HG02970 (cell line): ENCODE measurements around the gene KLHL40.

Source experiments
- ATAC-seq: cut with Tn5 transposase; IDR thresholded peaks from one replicate; pipeline ENCODE4 v1.9.1; 2021; ENCODE audit warnings: mild to moderate bottlenecking, moderate library complexity, moderate number of reproducible peaks; ENCODE audit not compliant: unreplicated experiment, low FRiP score

Gene KLHL40

GRCh38 chr3:42688016-42688415 is 2.7 kb downstream of the KLHL40 start:
- ATAC-seq = no peak

DNA sequence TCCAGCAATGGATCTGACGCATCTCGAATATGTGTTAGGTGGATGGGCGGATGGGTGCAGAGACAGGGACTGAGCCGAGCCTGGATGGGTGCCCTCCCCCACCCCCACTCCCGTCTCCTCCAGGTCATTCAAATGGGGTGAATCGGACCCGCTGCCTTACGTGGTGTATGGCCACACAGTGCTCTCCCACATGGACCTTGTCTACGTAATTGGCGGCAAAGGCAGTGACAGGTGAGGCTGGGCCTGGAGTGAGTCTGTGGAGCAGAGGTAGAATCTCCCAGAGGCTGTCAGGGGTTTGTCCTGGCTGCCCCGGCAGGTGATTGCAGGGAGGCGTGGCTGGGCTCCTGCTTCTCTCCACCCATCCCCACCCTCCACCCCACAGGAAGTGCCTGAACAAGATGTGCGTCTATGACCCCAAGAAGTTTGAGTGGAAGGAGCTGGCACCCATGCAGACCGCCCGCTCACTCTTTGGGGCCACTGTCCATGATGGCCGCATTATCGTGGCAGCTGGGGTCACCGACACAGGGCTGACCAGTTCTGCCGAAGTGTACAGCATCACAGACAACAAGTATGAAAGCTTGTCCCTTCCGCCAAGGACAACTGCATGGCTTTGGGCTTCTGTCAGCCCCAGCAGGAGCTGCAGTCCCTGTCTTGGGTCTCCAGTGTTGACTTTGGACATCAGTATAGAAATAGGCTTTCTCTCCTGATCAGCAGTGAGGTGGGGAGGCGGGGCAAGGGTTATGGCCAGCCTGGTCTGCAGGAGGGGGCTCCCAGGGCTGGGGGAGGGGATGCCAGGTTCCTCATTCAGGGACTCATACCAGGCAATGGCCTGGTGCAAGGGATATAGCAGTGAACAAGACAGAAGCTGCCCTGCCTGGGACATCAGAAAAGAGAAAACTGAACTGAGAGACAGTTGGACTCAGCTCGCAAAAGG is 3.4 kb downstream of the KLHL40 start:
- no peak for ATAC-seq

- ATAC-seq = no peak
Measured at GRCh38 chr3:42689421-42690014, 4.2 kb downstream of the KLHL40 start.

GRCh38 chr3:42690191-42690590 is 4.9 kb downstream of the KLHL40 start:
- ATAC-seq = no peak

GRCh38 chr3:42690766-42691680 is 5.7 kb downstream of the KLHL40 start:
- no peak for ATAC-seq

DNA sequence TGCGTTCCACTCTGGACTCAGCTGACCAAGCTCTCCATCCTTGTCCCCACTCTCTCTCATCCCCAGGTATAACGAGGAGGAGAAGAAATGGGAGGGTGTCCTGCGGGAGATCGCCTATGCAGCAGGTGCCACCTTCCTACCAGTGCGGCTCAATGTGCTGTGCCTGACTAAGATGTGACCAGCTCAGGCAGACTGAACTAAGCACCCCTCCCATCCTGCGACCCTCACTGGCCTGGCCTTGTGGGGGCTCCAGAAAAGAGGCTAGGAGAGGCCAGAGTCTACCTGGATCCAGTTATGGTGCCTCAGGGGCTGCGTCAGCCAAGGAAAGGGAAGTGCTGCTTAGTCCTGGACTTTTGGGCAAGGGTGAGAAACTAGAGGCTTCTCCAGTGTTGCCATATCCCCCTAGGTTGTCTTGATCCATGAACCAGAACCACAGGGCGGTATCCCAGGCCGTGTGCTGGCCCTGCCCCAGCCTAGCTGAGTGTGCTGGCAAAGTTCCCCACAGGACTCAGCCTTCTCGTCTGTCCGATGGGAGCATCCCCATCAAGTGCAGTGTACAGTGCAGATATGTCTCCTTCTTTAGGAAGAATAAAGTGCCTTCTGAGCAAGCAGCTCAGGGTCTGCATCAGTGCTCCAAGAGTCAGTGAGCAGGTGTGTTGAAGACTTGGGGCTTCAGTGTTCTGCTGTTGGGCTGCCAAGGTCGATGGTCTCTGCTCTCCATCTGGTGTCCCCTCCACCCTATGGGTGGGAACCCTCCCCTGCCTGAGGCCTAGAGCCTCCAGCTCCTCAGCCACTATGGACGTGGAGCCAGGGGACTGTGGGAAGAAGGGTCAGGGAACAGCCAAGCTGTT is 6.7 kb downstream of the KLHL40 start:
- ATAC-seq = no peak

GRCh38 chr3:42692667-42693529 is 7.6 kb downstream of the KLHL40 start:
- ATAC-seq = no peak

- ATAC-seq = no peak
Measured at GRCh38 chr3:42693530-42693930, 8.2 kb downstream of the KLHL40 start.

DNA sequence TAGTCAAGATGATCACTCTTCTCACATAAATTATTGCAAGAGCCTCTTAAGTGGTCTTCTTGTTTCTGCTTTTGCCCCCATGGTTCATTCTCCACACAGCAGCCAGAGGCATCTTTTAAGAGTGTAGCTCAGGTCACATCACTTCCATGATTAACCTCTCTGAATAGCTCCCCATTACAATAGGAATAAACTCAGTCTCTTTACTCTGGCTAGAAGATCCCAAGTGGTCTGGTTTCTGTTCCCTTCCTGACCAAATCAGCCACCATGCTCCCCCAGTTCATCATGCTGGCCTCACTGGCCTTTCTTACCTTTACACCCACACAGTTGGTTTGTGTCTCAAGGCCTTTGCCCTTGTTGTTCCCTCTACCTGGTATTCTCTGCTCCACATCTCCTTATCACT is 9.0 kb downstream of the KLHL40 start:
- ATAC-seq = no peak

- no peak for ATAC-seq
Measured at GRCh38 chr3:42696356-42697288, 11.3 kb downstream of the KLHL40 start.

DNA sequence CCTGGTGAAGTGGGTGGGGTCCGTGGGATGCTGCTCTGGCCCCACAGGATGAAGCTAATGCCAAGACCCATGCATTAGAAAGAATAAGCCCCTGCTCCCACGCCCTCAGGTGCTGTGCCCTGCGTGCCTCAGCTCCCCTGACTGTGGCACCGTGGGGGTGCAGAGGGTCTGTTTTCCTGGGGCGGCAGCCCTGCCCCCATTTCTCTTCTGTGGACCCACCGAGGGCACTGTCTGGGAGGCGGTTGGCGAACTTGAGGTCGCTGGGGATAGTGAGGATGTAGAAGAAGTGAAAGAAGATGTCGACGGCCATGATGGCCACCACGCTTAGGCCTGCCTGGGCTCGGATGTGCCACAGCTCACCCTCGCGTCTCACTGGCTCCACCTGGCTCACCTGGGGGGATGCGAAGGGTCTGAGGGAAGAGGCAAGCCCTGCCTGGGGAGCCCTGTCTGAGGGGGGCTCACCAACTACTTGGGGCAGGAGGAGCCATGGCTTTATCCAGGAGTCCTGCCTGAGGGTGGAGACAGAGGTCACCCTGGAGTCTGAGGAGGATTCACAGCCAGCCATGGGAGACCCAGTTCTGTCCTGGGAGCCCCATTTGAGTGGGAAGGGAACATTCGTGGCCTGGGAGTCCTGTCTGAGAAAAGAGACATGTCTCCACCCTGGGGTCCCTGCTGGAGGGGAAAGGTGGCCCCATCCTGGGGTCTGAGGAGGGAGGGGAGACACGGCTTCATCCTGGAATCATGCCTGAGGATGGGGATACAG is 12.1 kb downstream of the KLHL40 start:
- ATAC-seq = no peak

GRCh38 chr3:42698216-42698910 is 13.0 kb downstream of the KLHL40 start:
- ATAC-seq = no peak

GRCh38 chr3:42698911-42699230 is 13.5 kb downstream of the KLHL40 start:
- ATAC-seq = no peak

DNA sequence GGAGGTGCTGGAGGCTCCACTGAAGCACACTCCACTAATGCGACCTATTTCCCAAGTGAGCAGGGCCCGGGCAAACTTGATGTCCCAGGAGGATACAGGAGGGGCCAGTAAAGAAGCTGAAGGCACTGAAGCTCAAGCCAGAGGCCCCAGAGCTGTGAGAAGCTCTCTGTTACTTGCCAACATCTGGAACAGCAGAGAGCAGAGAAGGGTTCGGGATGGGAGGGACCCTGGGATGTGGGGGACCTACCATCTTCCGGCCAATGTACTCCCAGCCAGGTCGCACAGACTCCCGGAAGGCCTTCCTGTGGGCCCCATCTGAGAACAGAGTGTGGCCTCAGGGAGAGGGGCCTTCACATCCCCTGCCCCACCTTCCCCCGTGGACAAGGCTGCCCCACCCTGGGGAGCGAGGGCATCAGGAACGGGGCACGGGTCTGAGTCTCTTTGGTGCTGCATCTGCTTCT is 14.2 kb downstream of the KLHL40 start:
- ATAC-seq = no peak

GRCh38 chr3:42700366-42701288 is 15.3 kb downstream of the KLHL40 start:
- no peak for ATAC-seq
